Activated CD8-positive, alpha-beta memory T cell treated with anti-CD3 and anti-CD28 coated beads, Interleukin-2, amount 50 U/mL, for 1 hour (primary cell): ENCODE measurements around the gene CLPTM1.
"Not testable (repeated sequence)": the region's sequence is repeated elsewhere in the genome, so short reads cannot be mapped to it uniquely, and the experiment has no call there.

Experiments used
- DNase-seq: peaks from one replicate; pipeline ENCODE4 v3.0.0-alpha.2; 2020; ENCODE audit errors: extremely low read depth

CLPTM1 gene

GRCh38 chr19:44954649-44955504 lies at the start of gene CLPTM1:
TSS of gene CLPTM1 (plus strand) at chr19:44955380. CDS start at chr19:44955396, 16 bp downstream.
- DNase-seq: peak; percentile 91

- no peak for DNase-seq
These were observed 49.6 kb upstream of the CLPTM1 start, which contains the start of gene APOE for GRCh38 chr19:44905437-44906160. TSS of gene APOE (plus strand) at chr19:44905796. CDS start at chr19:44906625, 829 bp downstream.

- no peak for DNase-seq
These were observed 47.6 kb upstream of the CLPTM1 start for GRCh38 chr19:44907613-44908012.

- no peak for DNase-seq
These were observed 46.9 kb upstream of the CLPTM1 start for GRCh38 chr19:44908074-44908835.

- DNase-seq: no peak
These were observed 46.3 kb upstream of the CLPTM1 start for GRCh38 chr19:44908836-44909261.

GRCh38 chr19:44909775-44910174 lies 45.4 kb upstream of the CLPTM1 start:
- no peak for DNase-seq

- not testable (repeated sequence) for DNase-seq
These were observed 43.3 kb upstream of the CLPTM1 start for GRCh38 chr19:44911896-44912295.

GRCh38 chr19:44912854-44913253 lies 42.3 kb upstream of the CLPTM1 start:
- no peak for DNase-seq

GRCh38 chr19:44913512-44914432 lies 41.4 kb upstream of the CLPTM1 start:
- not testable (repeated sequence) for DNase-seq

GRCh38 chr19:44914433-44915206 lies 40.6 kb upstream of the CLPTM1 start, which contains the start of gene APOC1:
TSS of gene APOC1 (plus strand) at chr19:44914608. CDS start at chr19:44914892, 284 bp downstream.
- peak; percentile 40 for DNase-seq

- no peak for DNase-seq
These were observed 30.9 kb upstream of the CLPTM1 start for GRCh38 chr19:44924243-44924725.

- DNase-seq: no peak
These were observed 29.9 kb upstream of the CLPTM1 start for GRCh38 chr19:44925114-44925891.

GRCh38 chr19:44926245-44927077 lies 28.7 kb upstream of the CLPTM1 start:
- DNase-seq: not testable (repeated sequence)

GRCh38 chr19:44927746-44928145 lies 27.4 kb upstream of the CLPTM1 start:
- no peak for DNase-seq

- no peak for DNase-seq
These were observed 25.1 kb upstream of the CLPTM1 start for GRCh38 chr19:44930088-44930487.

GRCh38 chr19:44931541-44931940 lies 23.6 kb upstream of the CLPTM1 start:
- no peak for DNase-seq

GRCh38 chr19:44939668-44940067 lies 15.5 kb upstream of the CLPTM1 start:
- no peak for DNase-seq

GRCh38 chr19:44942067-44942571 lies 13.1 kb upstream of the CLPTM1 start, which contains the start of gene APOC4:
TSS of gene APOC4 (plus strand) at chr19:44942237. CDS start at chr19:44942278, 41 bp downstream.
- no peak for DNase-seq
